B cell (primary cell): ENCODE results near the gene FBXO3.

Experiments used
- EZH2 ChIP-seq: IDR thresholded peaks from 2 replicates; pipeline ENCODE4 v1.6.1; 2012; ENCODE audit warnings: borderline replicate concordance, low read depth, mild to moderate bottlenecking, moderate library complexity, low read length; ENCODE audit not compliant: insufficient read depth, poor library complexity, severe bottlenecking
- TF ChIP-seq, protein P1 (sequence below): fragments of 200-600 bp; IDR thresholded peaks from one replicate; pipeline ENCODE4 v1.8.0; 2022; ENCODE audit warnings: antibody characterized with exemption, mild to moderate bottlenecking

DNA sequence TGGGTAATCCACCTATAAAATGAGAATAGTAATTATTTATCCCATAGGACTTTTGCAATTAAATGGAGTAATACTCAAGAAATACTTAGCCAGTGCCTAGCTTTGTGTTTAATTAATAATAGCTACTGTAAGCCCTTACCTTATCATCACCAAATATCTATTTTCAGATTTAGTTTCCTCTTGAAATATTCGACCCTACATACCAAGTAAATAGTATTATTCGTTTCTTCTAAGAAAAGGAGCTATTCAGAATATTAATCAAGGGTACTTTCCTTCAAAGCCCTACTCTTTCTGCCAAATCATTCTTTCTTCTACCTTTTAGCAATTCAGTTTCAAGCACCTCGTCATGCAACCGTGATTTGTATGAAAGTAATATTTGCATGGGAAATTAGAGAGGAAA, 6.7 kb downstream of the FBXO3 start:
- TF ChIP-seq, protein P1, sequence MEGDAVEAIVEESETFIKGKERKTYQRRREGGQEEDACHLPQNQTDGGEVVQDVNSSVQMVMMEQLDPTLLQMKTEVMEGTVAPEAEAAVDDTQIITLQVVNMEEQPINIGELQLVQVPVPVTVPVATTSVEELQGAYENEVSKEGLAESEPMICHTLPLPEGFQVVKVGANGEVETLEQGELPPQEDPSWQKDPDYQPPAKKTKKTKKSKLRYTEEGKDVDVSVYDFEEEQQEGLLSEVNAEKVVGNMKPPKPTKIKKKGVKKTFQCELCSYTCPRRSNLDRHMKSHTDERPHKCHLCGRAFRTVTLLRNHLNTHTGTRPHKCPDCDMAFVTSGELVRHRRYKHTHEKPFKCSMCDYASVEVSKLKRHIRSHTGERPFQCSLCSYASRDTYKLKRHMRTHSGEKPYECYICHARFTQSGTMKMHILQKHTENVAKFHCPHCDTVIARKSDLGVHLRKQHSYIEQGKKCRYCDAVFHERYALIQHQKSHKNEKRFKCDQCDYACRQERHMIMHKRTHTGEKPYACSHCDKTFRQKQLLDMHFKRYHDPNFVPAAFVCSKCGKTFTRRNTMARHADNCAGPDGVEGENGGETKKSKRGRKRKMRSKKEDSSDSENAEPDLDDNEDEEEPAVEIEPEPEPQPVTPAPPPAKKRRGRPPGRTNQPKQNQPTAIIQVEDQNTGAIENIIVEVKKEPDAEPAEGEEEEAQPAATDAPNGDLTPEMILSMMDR: no peak
- no peak for TF ChIP-seq EZH2
